NCI-H1436 treated with DMSO at 0.1 percent for 48 hours (cell line): Measurements from ENCODE around the gene CRHR1.

Source experiments
- DNase-seq: peaks from one replicate; lab custom pipeline; 2025; lab: John Stamatoyannopoulos, UW

Gene CRHR1

GRCh38 chr17:45789874-45790273, 5.8 kb downstream of the CRHR1 start:
- no peak for DNase-seq

GRCh38 chr17:45790296-45790922, 6.3 kb downstream of the CRHR1 start:
- DNase-seq, result no peak

GRCh38 chr17:45791041-45791582, 7.0 kb downstream of the CRHR1 start:
- no peak for DNase-seq

GRCh38 chr17:45791935-45792334, 7.8 kb downstream of the CRHR1 start:
- no peak for DNase-seq

- no peak for DNase-seq
Measured at GRCh38 chr17:45792437-45792836, 8.3 kb downstream of the CRHR1 start.

- DNase-seq, result no peak
Measured at GRCh38 chr17:45792995-45793755, 9.1 kb downstream of the CRHR1 start.

GRCh38 chr17:45793999-45794540, 9.9 kb downstream of the CRHR1 start:
- DNase-seq, result no peak

- DNase-seq, result no peak
Measured at GRCh38 chr17:45794840-45795239, 10.7 kb downstream of the CRHR1 start.

- no peak for DNase-seq
Measured at GRCh38 chr17:45800816-45801215, 16.7 kb downstream of the CRHR1 start.

- no peak for DNase-seq
Measured at GRCh38 chr17:45801421-45801820, 17.3 kb downstream of the CRHR1 start.

GRCh38 chr17:45808845-45809244, 24.7 kb downstream of the CRHR1 start:
- no peak for DNase-seq

GRCh38 chr17:45809499-45809898, 25.4 kb downstream of the CRHR1 start:
- DNase-seq, result no peak

GRCh38 chr17:45812102-45812501, 28.0 kb downstream of the CRHR1 start:
- no peak for DNase-seq

- DNase-seq, result no peak
Measured at GRCh38 chr17:45813048-45813725, 29.1 kb downstream of the CRHR1 start.

- no peak for DNase-seq
Measured at GRCh38 chr17:45814622-45815606, 30.8 kb downstream of the CRHR1 start.

- no peak for DNase-seq
Measured at GRCh38 chr17:45815752-45816151, 31.6 kb downstream of the CRHR1 start.

GRCh38 chr17:45818041-45818440, 33.9 kb downstream of the CRHR1 start:
- no peak for DNase-seq

GRCh38 chr17:45818699-45819098, 34.6 kb downstream of the CRHR1 start:
- no peak for DNase-seq

- DNase-seq, result no peak
Measured at GRCh38 chr17:45819632-45820031, 35.5 kb downstream of the CRHR1 start.

GRCh38 chr17:45820052-45820780, 36.1 kb downstream of the CRHR1 start:
- no peak for DNase-seq

GRCh38 chr17:45821147-45821546, 37.0 kb downstream of the CRHR1 start:
- no peak for DNase-seq
